ENCODE results near the gene FGFBP3. TPM values are rescaled to one million over a fixed set of nuclear protein-coding genes. Genes with fewer than 3 reads are reported as not detected.

The FGFBP3 gene
- polyA plus RNA-seq, 1 of the 3 experiments (the other 2 are of a cell fraction), result 1.3 TPM

- Histone ChIP-seq H3K79me2 (ENCODE audit: insufficient read depth) (no peaks in the 10 kb centered on the region), H3K4me1 (ENCODE audit: control insufficient read depth in 1 of 2, insufficient read depth in 2 of 2, low read depth in 1 of 2, low read length in 1 of 2) (peaks cover 0 to 9% of the 10 kb centered on the region in 2 experiments; a peak in 2 of 4 replicates), H3K27me3 (ENCODE audit: insufficient read depth) (no peaks in the 10 kb centered on the region), H3K4me3 (ENCODE audit: low read depth in 2 of 2, low read length in 1 of 2) (no peak overlapping the region), H4K20me1 (ENCODE audit: insufficient read depth) (no peaks in the 10 kb centered on the region), H3K4me2 (no peak overlapping the region), H3K9me3 (no peaks in the 10 kb centered on the region), H3K9me2 (no peaks in the 10 kb centered on the region), H3K27ac (ENCODE audit: low read depth in 2 of 2, low read length in 1 of 2) (no peak overlapping the region), H3K9ac (no peak overlapping the region), H3F3A (replicated peaks; ENCODE audit: insufficient read depth) (no peaks in the 10 kb centered on the region), H3K36me3 (replicated peaks in 1 of 2; ENCODE audit: control insufficient read depth in 1 of 2, insufficient read depth in 2 of 2, low read length in 1 of 2) (no peaks in the 10 kb centered on the region), H2AFZ (ENCODE audit: low read depth) (no peak overlapping the region)
- POLR2A ChIA-PET, result no interaction called here
- 84% methylated on average over 20 of the region's 20 CpGs for WGBS (ENCODE audit: low lambda C conversion rate)
- DNase-seq, result no peak
- CTCF ChIA-PET, result no interaction called here
- TF ChIP-seq YY1 (IDR thresholded peaks at IDR 0.05; ENCODE audit: low read depth) (no peak), SMC3 (IDR thresholded peaks at IDR 0.05; ENCODE audit: low read depth, low read length) (no peak), TEAD4 (IDR thresholded peaks at IDR 0.05; ENCODE audit: borderline replicate concordance, insufficient read depth) (no peak), PBX3 (IDR thresholded peaks at IDR 0.05) (no peak), EP300 (IDR thresholded peaks at IDR 0.05; ENCODE audit: borderline replicate concordance in 1 of 2, low read depth in 1 of 2, low read length in 1 of 2) (no peak), RAD21 (IDR thresholded peaks at IDR 0.05; ENCODE audit: low read length) (no peak), USF1 (IDR thresholded peaks at IDR 0.05; ENCODE audit: borderline replicate concordance, low read depth) (no peak), USF2 (IDR thresholded peaks at IDR 0.05; ENCODE audit: borderline replicate concordance, low read depth, low read length) (no peak), JUND (IDR thresholded peaks at IDR 0.05) (no peak), NRF1 (IDR thresholded peaks at IDR 0.05; ENCODE audit: low read depth, low read length) (no peak), MEF2A (IDR thresholded peaks at IDR 0.05; ENCODE audit: borderline replicate concordance, low read depth) (no peak), RFX5 (IDR thresholded peaks at IDR 0.05; ENCODE audit: low read length) (no peak), FOSL2 (IDR thresholded peaks at IDR 0.05; ENCODE audit: borderline replicate concordance, low read depth) (no peak), ELF1 (IDR thresholded peaks at IDR 0.05) (no peak), FOXJ3 (CRISPR knock-in tag; IDR thresholded peaks at IDR 0.05) (no peak), GABPA (IDR thresholded peaks at IDR 0.05; ENCODE audit: low read depth) (no peak), MAX (IDR thresholded peaks at IDR 0.05; ENCODE audit: low read depth) (no peak)
Observed at GRCh38 chr10:91883549-91884444, 25.5 kb downstream of the FGFBP3 start.

All from SK-N-SH (cell line).